Caco-2 (cell line): ENCODE measurements around the gene DMXL2. TPM values are rescaled to one million over a fixed set of nuclear protein-coding genes. Genes with fewer than 3 reads are reported as not detected.

Experiments
- BruUV-seq: library from RNA; stranded (reverse); fragments of 400-500 nt; replicated peaks from 2 replicates; lab custom pipeline; 2021; lab: Mats Ljungman, UMichigan
- CTCF ChIA-PET: fragments of 300-600 bp; sonication (Branson Sonifier 250); formaldehyde crosslinking; loops from one replicate; lab custom pipeline; 2022; ENCODE audit warnings: antibody characterized with exemption; lab: Charles Lee
- POLR2A ChIA-PET: fragments of 300-600 bp; sonication (Branson Sonifier 250); formaldehyde crosslinking; loops from one replicate; lab custom pipeline; 2022; ENCODE audit warnings: antibody characterized with exemption; lab: Charles Lee
- DNase-seq, 2 experiments: peaks; one replicate each; pipeline versions ENCODE4 v3.0.0 to v3.0.0-alpha.2; 2020 to 2022
- H3K27me3 ChIP-seq: replicated peaks from 2 replicates; pipeline ENCODE4 v1.6.0; 2011; ENCODE audit warnings: low read length; ENCODE audit not compliant: control insufficient read depth, insufficient read depth
- H3K36me3 ChIP-seq: 2 replicates; pipeline ENCODE4 v1.5.1; 2011; ENCODE audit warnings: low read length; ENCODE audit not compliant: control insufficient read depth, insufficient read depth
- H3K4me1 ChIP-seq: fragments of 250-450 bp; sonication (Bioruptor Pico); 2 replicates; pipeline ENCODE4 v1.5.1; 2020; ENCODE audit warnings: mild to moderate bottlenecking
- H3K4me3 ChIP-seq: 2 replicates; pipeline ENCODE4 v1.5.1; 2011; ENCODE audit warnings: low read depth, mild to moderate bottlenecking, control low read depth, low read length
- H3K9me3 ChIP-seq: fragments of 250-450 bp; sonication (Bioruptor Pico); 2 replicates; pipeline ENCODE4 v1.5.1; 2020; ENCODE audit warnings: mild to moderate bottlenecking, moderate library complexity
- H3K27ac Mint-ChIP-seq: one replicate; pipeline ENCODE4 v1.8.0; 2022; ENCODE audit warnings: mixed read lengths; ENCODE audit not compliant: unreplicated experiment
- H3K27me3 Mint-ChIP-seq: one replicate; pipeline ENCODE4 v1.8.0; 2022; ENCODE audit warnings: mixed read lengths; ENCODE audit not compliant: insufficient read depth, unreplicated experiment
- H3K36me3 Mint-ChIP-seq: one replicate; pipeline ENCODE4 v1.8.0; 2022; ENCODE audit warnings: mild to moderate bottlenecking, mixed read lengths; ENCODE audit not compliant: insufficient read depth, unreplicated experiment
- H3K4me1 Mint-ChIP-seq: one replicate; pipeline ENCODE4 v1.8.0; 2022; ENCODE audit warnings: low read depth, mixed read lengths; ENCODE audit not compliant: unreplicated experiment
- H3K4me3 Mint-ChIP-seq: one replicate; pipeline ENCODE4 v1.8.0; 2022; ENCODE audit warnings: mild to moderate bottlenecking, moderate library complexity, mixed read lengths; ENCODE audit not compliant: unreplicated experiment
- H3K9me3 Mint-ChIP-seq: one replicate; pipeline ENCODE4 v1.8.0; 2022; ENCODE audit warnings: mixed read lengths; ENCODE audit not compliant: unreplicated experiment
- intact Hi-C: fragments of 100-400 bp; cut with micrococcal nuclease; formaldehyde crosslinking; loops from one replicate; pipeline ENCODE4 v1.10.0; 2022; ENCODE audit not compliant: unreplicated experiment
- total RNA-seq: library from RNA; stranded (reverse); gene quantifications from 2 replicates; pipeline ENCODE4 v1.2.3, GENCODE V29; 2022
- TF ChIP-seq, protein P1 (sequence below), 2 experiments: fragments of 200-600 bp in 1 of 2; IDR thresholded peaks; 1 replicate in 1 of 2; 2 replicates in 1 of 2; pipeline versions ENCODE4 v1.5.1 to v1.8.0; 2011 to 2022; ENCODE audit warnings: antibody characterized with exemption in 1 of 2, control low read depth in 1 of 2, inconsistent platforms in 1 of 2, low read depth in 1 of 2, low read length in 1 of 2, mild to moderate bottlenecking in 1 of 2, moderate library complexity in 1 of 2; ENCODE audit not compliant: insufficient read depth in 1 of 2, severe bottlenecking in 1 of 2, unreplicated experiment in 1 of 2

The DMXL2 gene
- total RNA-seq, 1 experiment from 2014 or later: 7.5 TPM

DNA sequence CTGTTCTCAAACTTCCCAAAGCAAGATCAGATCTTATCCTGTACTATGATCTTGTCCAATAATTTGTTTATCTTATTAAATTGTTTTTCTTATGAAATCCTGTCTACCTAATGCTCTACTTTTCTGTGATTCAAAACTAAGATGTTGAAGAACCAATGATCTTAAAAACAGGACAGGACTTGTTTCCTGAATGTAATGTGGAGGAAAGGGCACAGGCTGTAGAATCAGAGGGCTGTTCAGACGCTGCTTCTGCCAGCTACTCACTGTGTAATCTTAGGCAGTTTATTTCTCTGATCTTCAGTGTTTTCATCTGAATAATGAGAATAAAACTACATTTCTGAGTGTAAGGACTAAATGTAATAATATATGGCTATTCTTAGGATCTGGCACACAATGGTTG lies 20.1 kb upstream of the DMXL2 start:
- no peaks in the 10 kb centered on the region for H3K9me3 Mint-ChIP-seq
- POLR2A ChIA-PET: no interaction called here
- no TSS peak for BruUV-seq
- CTCF ChIA-PET: interaction anchor here (0.7 to 1.1 kb wide), 2 partner anchors 114 to 134 kb away, joined by 4 to 5 read pairs; no protein-coding TSS in a partner anchor
- peaks cover 3% of the 10 kb centered on the region for H3K27me3 Mint-ChIP-seq
- no peaks in the 10 kb centered on the region for H3K4me1 ChIP-seq
- no peaks in the 10 kb centered on the region for H3K27me3 ChIP-seq
- H3K36me3 ChIP-seq: no peaks in the 10 kb centered on the region
- no peaks in the 10 kb centered on the region for H3K4me1 Mint-ChIP-seq
- H3K4me3 ChIP-seq: no peak overlapping the region
- H3K9me3 ChIP-seq: no peaks in the 10 kb centered on the region
- TF ChIP-seq, protein P1, sequence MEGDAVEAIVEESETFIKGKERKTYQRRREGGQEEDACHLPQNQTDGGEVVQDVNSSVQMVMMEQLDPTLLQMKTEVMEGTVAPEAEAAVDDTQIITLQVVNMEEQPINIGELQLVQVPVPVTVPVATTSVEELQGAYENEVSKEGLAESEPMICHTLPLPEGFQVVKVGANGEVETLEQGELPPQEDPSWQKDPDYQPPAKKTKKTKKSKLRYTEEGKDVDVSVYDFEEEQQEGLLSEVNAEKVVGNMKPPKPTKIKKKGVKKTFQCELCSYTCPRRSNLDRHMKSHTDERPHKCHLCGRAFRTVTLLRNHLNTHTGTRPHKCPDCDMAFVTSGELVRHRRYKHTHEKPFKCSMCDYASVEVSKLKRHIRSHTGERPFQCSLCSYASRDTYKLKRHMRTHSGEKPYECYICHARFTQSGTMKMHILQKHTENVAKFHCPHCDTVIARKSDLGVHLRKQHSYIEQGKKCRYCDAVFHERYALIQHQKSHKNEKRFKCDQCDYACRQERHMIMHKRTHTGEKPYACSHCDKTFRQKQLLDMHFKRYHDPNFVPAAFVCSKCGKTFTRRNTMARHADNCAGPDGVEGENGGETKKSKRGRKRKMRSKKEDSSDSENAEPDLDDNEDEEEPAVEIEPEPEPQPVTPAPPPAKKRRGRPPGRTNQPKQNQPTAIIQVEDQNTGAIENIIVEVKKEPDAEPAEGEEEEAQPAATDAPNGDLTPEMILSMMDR (IDR thresholded peaks at IDR 0.05; ENCODE audit: insufficient read depth in 1 of 2, low read depth in 1 of 2, low read length in 1 of 2, severe bottlenecking in 1 of 2, unreplicated experiment in 1 of 2): no peak
- intact Hi-C loops: no loop called here
- no peak overlapping the region for H3K4me3 Mint-ChIP-seq
- H3K27ac Mint-ChIP-seq: no peak overlapping the region
- no peaks in the 10 kb centered on the region for H3K36me3 Mint-ChIP-seq
- DNase-seq: no peak

DNA sequence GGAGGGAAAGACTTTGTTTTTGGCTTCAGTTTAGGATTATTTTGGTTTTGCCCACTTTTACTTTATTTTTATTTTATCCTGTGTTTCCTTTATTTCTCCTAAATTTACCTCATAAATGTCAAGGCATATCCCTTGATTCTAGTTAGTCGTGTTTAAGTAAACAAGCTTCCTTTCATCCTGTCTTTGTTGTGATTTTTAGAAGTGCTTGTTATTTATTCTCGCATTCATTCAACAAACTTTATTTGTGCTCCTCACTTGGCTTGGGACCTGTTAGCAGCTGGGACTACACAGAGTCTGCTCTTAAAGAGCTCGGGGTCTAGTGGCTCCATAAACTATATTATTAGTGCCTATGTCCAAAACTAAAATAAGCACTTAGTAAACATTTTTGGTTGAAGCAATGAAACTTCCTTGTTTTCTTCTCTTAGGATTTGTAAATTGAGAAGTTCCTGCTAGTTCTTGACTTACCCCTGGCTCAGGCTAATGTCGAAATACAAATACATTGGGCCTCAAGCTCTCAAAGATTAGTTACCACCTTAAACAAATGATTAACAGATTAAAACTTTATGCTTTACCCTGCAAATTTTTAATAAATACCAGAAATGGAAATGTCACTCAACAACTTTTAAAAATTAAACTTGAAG lies 19.0 kb upstream of the DMXL2 start:
- peaks cover 3% of the 10 kb centered on the region for H3K27me3 Mint-ChIP-seq
- Histone ChIP-seq H3K9me3 (no peaks in the 10 kb centered on the region), H3K4me3 (no peak overlapping the region), H3K4me1 (no peaks in the 10 kb centered on the region), H3K27me3 (no peaks in the 10 kb centered on the region), H3K36me3 (no peaks in the 10 kb centered on the region)
- no peaks in the 10 kb centered on the region for H3K36me3 Mint-ChIP-seq
- no peaks in the 10 kb centered on the region for H3K9me3 Mint-ChIP-seq
- ChIA-PET CTCF (no interaction called here), POLR2A (no interaction called here)
- TF ChIP-seq, protein P1 (IDR thresholded peaks at IDR 0.05; ENCODE audit: insufficient read depth in 1 of 2, low read depth in 1 of 2, low read length in 1 of 2, severe bottlenecking in 1 of 2, unreplicated experiment in 1 of 2): no peak
- intact Hi-C loops: no loop called here
- no peak overlapping the region for H3K27ac Mint-ChIP-seq
- no peak for DNase-seq
- BruUV-seq: no TSS peak
- H3K4me3 Mint-ChIP-seq: no peak overlapping the region
- H3K4me1 Mint-ChIP-seq: no peaks in the 10 kb centered on the region

DNA sequence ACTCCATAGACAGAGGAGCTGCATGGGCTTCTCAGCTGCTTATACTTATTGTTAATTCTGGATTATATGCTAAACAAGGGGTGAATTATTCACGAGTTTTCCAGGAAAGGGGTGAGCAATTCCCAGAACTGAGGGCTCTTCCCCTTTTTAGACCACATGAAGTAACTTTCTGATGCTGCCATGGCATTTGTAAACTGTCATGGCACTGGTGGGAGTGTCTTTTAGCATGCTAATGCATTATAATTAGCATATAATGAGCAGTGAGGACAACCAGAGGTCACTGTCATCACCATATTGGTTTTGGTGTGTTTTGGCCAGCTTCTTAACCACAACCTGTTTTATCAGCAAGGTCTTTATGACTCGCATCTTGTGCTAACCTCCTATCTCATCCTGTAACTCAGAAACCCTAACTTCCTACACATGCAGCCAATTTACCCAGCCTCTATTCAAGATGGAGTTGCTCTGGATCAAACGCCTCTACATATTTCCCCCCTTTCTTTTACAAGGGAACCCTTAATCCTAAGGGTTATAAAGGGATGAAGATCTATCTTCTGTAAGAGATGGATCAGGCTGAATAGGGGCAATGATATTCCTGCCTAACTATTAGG lies 12.1 kb upstream of the DMXL2 start:
- Mint-ChIP-seq H3K4me1 (no peaks in the 10 kb centered on the region), H3K36me3 (no peaks in the 10 kb centered on the region), H3K9me3 (no peaks in the 10 kb centered on the region), H3K27me3 (peaks cover 2% of the 10 kb centered on the region), H3K4me3 (no peak overlapping the region), H3K27ac (no peak overlapping the region)
- TF ChIP-seq, protein P1 (IDR thresholded peaks at IDR 0.05; ENCODE audit: insufficient read depth in 1 of 2, low read depth in 1 of 2, low read length in 1 of 2, severe bottlenecking in 1 of 2, unreplicated experiment in 1 of 2): no peak
- Histone ChIP-seq H3K36me3 (no peaks in the 10 kb centered on the region), H3K4me3 (no peak overlapping the region), H3K9me3 (no peaks in the 10 kb centered on the region), H3K27me3 (no peaks in the 10 kb centered on the region), H3K4me1 (no peaks in the 10 kb centered on the region)
- intact Hi-C loops: no loop called here
- POLR2A ChIA-PET: no interaction called here
- no TSS peak for BruUV-seq
- DNase-seq: no peak
- CTCF ChIA-PET: no interaction called here
